Measurements from ENCODE around the gene CRNKL1.
"Not testable (repeated sequence)": the region's sequence is repeated elsewhere in the genome, so short reads cannot be mapped to it uniquely, and the experiment has no call there.

DNA sequence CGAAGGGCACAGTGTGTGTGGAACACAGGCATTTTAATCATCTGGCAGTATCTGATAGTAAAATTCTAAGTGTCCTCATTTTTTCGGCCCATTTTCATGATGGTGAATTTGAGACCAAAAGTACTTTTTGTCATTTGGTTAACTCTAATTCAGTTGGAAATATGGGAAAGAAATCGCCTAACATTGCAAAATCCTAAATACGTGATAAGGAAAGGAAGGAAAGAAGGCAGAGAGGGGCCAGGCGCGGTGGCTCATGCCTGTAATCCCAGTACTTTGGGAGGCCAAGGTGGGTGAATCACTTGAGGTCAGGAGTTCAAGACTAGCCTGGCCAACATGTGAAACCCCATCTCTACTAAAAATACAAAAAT is 48.3 kb downstream of the CRNKL1 start:
- TF ChIP-seq POLR2AphosphoS5, POLR2A (IDR thresholded peaks at IDR 0.05; ENCODE audit: low read depth, low read length): not testable (repeated sequence)

Measured in GM12892 (cell line).